Measurements from ENCODE around the gene NEK11.

- TF ChIP-seq REST (IDR thresholded peaks at IDR 0.05; ENCODE audit: borderline replicate concordance) (no peak), EP300 (conservative IDR thresholded peaks at IDR 0.05; ENCODE audit: poor library complexity, severe bottlenecking) (no peak), CTCF (IDR thresholded peaks at IDR 0.05; ENCODE audit: poor library complexity, severe bottlenecking) (no peak), TAF1 (IDR thresholded peaks at IDR 0.05; ENCODE audit: low read depth) (no peak), POLR2AphosphoS5 (IDR thresholded peaks at IDR 0.05) (no peak), EZH2 (IDR thresholded peaks at IDR 0.05; ENCODE audit: borderline replicate concordance, insufficient read depth, low read length, poor library complexity, severe bottlenecking) (no peak), MXI1 (conservative IDR thresholded peaks at IDR 0.05; ENCODE audit: poor library complexity, severe bottlenecking) (no peak), RAD21 (conservative IDR thresholded peaks at IDR 0.05) (no peak), SMC3 (conservative IDR thresholded peaks at IDR 0.05; ENCODE audit: poor library complexity) (no peak)
Measured at GRCh38 chr3:131072845-131073244, 46.2 kb downstream of the NEK11 start.
